GM12891 (cell line): Measurements from ENCODE around the gene BUD31.

Source experiments
- PAX5 ChIP-seq: IDR thresholded peaks from 2 replicates; pipeline ENCODE4 v1.6.1; 2011; ENCODE audit warnings: low read length, moderate library complexity, mild to moderate bottlenecking; ENCODE audit not compliant: insufficient read depth, severe bottlenecking
- POLR2A ChIP-seq: IDR thresholded peaks from 2 replicates; pipeline ENCODE4 v1.6.1; 2011; ENCODE audit warnings: low read depth, low read length, control low read depth
- POLR2AphosphoS5 ChIP-seq: IDR thresholded peaks from 2 replicates; pipeline ENCODE4 v1.6.1; 2011; ENCODE audit warnings: low read depth, low read length, control low read depth
- POU2F2 ChIP-seq: IDR thresholded peaks from 2 replicates; pipeline ENCODE4 v1.6.1; 2011; ENCODE audit warnings: low read depth, mild to moderate bottlenecking, control low read depth, low read length, moderate library complexity
- SPI1 ChIP-seq: IDR thresholded peaks from 2 replicates; pipeline ENCODE4 v1.6.1; 2011; ENCODE audit warnings: low read depth, low read length, control low read depth
- TAF1 ChIP-seq: IDR thresholded peaks from 2 replicates; pipeline ENCODE4 v1.6.1; 2011; ENCODE audit warnings: low read depth, low read length, control low read depth

GRCh38 chr7:99369767-99370391 lies 38.9 kb upstream of the BUD31 start:
- TF ChIP-seq TAF1 = no peak
- TF ChIP-seq POLR2AphosphoS5 = no peak
- no peak for TF ChIP-seq POLR2A
- TF ChIP-seq POU2F2 = no peak
- no peak for TF ChIP-seq PAX5
- no peak for TF ChIP-seq SPI1
